Measurements from ENCODE around the gene GSC2. TPM values are rescaled to one million over a fixed set of nuclear protein-coding genes. Genes with fewer than 3 reads are reported as not detected.
A peak's percentile ranks its signal among the peaks of the same experiment; 100 is the strongest.

Gene GSC2
- total and polyA plus RNA-seq, 2 of the 8 experiments (the other 6 are each of a cell fraction or from before 2014, with no cell fraction given): 0.17 to 0.48 TPM

GRCh38 chr22:19169002-19169946 lies 19.2 kb upstream of the GSC2 start (continued):
- TF ChIP-seq CTCF (IDR thresholded peaks at IDR 0.05; ENCODE audit: control extremely low read depth in 1 of 3, insufficient read depth in 1 of 3, low read depth in 1 of 3, low read length in 3 of 3): no peak
- TF ChIP-seq JUN (IDR thresholded peaks at IDR 0.05; ENCODE audit: low read depth, low read length): no peak
- TF ChIP-seq CBX8 (IDR thresholded peaks at IDR 0.05; ENCODE audit: borderline replicate concordance, low read depth, low read length): no peak
- TF ChIP-seq HDAC6 (IDR thresholded peaks at IDR 0.05; ENCODE audit: low read depth, low read length): no peak
- TF ChIP-seq TBP (IDR thresholded peaks at IDR 0.05; ENCODE audit: low read depth, low read length): no peak
- TF ChIP-seq ASH2L (IDR thresholded peaks at IDR 0.05; ENCODE audit: low read length): peak; percentile 60
- no peak for TF ChIP-seq SIN3A (conservative IDR thresholded peaks at IDR 0.05 in 1 of 2, IDR thresholded peaks at IDR 0.05 in 1 of 2; ENCODE audit: low read depth in 1 of 2, low read length in 2 of 2)
- TF ChIP-seq TAF7 (optimal IDR thresholded peaks at IDR 0.05; ENCODE audit: borderline replicate concordance, low read depth, low read length): no peak
- TF ChIP-seq KDM1A (IDR thresholded peaks at IDR 0.05; ENCODE audit: borderline replicate concordance, low read length): no peak
- TF ChIP-seq RFX5 (IDR thresholded peaks at IDR 0.05; ENCODE audit: borderline replicate concordance, low read depth, low read length): no peak
- no peak for TF ChIP-seq RXRA (IDR thresholded peaks at IDR 0.05; ENCODE audit: insufficient read depth, low read depth, low read length)
- TF ChIP-seq CTBP2 (IDR thresholded peaks at IDR 0.05; ENCODE audit: borderline replicate concordance, insufficient read depth, insufficient read length, low read length): no peak
- no peak for TF ChIP-seq GABPA (IDR thresholded peaks at IDR 0.05; ENCODE audit: borderline replicate concordance, insufficient read depth, low read length)
- peak; percentile 69; the same call in 1 of the 2 replicates for TF ChIP-seq SUZ12 (IDR thresholded peaks at IDR 0.05; ENCODE audit: low read length)
- no peak for TF ChIP-seq TEAD4 (IDR thresholded peaks at IDR 0.05; ENCODE audit: low read depth, low read length)
- no peak for TF ChIP-seq ATF2 (IDR thresholded peaks at IDR 0.05; ENCODE audit: low read length)
- TF ChIP-seq SP2 (IDR thresholded peaks at IDR 0.05; ENCODE audit: low read length): no peak
- TF ChIP-seq PHF8 (conservative IDR thresholded peaks at IDR 0.05; ENCODE audit: low read depth, low read length): no peak
- no peak for TF ChIP-seq CREB1 (IDR thresholded peaks at IDR 0.05)

Measured in H1 (cell line).